ENCODE measurements around the gene SLC37A1. TPM values are rescaled to one million over a fixed set of nuclear protein-coding genes. Genes with fewer than 3 reads are reported as not detected.
A peak's percentile ranks its signal among the peaks of the same experiment; 100 is the strongest.

SLC37A1 gene
- total and polyA plus RNA-seq, 9 of the 15 experiments (the other 6 are each of a cell fraction or from before 2014, with no cell fraction given) = 0.06 to 3.4 (median 0.40) TPM

DNA sequence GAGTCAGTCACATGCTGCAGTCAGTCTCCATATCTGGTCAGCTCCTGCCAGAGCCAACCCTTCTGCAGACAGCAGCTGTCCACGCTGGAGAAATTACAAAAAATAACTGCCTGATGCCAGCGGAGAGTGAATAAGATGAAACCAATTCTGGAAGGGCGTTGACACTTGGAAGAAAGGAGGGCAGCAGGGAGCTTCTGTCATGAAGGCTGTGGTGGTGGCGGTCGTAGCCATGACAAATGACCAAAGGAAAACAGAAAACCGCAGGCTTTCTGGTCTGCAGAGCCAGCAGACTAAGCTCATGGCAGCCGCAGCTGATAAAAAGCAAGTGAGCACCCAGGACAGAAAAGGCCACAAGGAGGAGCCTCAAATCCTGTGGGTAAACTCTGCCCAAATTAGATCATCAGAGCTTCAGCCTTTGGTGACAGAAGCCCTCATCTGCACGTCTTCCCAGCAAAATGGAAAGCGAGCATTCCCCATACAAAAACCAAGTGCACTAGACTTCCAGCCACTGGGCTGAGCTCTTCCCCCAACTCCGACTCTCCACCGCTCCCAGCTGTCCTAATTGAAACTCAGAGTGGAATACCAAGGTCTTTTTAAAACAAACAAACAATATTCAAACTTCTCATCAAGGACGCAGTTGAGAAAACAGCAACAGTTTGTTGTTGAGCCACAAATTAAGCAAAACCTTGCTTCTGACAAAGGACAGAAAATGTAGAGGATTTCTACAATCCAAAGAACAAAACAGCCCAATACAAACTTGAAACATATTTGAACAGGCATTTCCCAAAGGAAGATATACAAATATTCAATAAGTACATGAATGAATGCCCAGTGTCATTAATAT is 46.3 kb upstream of the SLC37A1 start (continued):
- no peak for TF ChIP-seq WHSC1 (IDR thresholded peaks at IDR 0.05; ENCODE audit: low read length)
- no peak for TF ChIP-seq ZNF24 (IDR thresholded peaks at IDR 0.05)
- no peak for TF ChIP-seq ZNF41 (CRISPR knock-in tag; conservative IDR thresholded peaks at IDR 0.05)
- no peak for TF ChIP-seq SRF (CRISPR knock-in tag; IDR thresholded peaks at IDR 0.05)
- TF ChIP-seq NFE2 (IDR thresholded peaks at IDR 0.05; ENCODE audit: low read depth) = no peak
- no peak for TF ChIP-seq SP2 (IDR thresholded peaks at IDR 0.05; ENCODE audit: extremely low read depth, low read depth, low read length, poor library complexity, severe bottlenecking)
- no peak for TF ChIP-seq PPARD (CRISPR knock-in tag; IDR thresholded peaks at IDR 0.05)
- no peak for TF ChIP-seq LARP7 (IDR thresholded peaks at IDR 0.05)
- TF ChIP-seq BRF1 (IDR thresholded peaks at IDR 0.05; ENCODE audit: borderline replicate concordance, extremely low read depth, insufficient read length) = no peak
- TF ChIP-seq CCNT2 (IDR thresholded peaks at IDR 0.05; ENCODE audit: borderline replicate concordance, extremely low read depth, insufficient read length, low read depth, low read length) = no peak
- TF ChIP-seq TRIM28 (IDR thresholded peaks at IDR 0.05) = no peak
- TF ChIP-seq PHF20 (IDR thresholded peaks at IDR 0.05; ENCODE audit: partially characterized antibody) = no peak
- TF ChIP-seq, protein P1, sequence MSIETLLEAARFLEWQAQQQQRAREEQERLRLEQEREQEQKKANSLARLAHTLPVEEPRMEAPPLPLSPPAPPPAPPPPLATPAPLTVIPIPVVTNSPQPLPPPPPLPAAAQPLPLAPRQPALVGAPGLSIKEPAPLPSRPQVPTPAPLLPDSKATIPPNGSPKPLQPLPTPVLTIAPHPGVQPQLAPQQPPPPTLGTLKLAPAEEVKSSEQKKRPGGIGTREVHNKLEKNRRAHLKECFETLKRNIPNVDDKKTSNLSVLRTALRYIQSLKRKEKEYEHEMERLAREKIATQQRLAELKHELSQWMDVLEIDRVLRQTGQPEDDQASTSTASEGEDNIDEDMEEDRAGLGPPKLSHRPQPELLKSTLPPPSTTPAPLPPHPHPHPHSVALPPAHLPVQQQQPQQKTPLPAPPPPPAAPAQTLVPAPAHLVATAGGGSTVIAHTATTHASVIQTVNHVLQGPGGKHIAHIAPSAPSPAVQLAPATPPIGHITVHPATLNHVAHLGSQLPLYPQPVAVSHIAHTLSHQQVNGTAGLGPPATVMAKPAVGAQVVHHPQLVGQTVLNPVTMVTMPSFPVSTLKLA (conservative IDR thresholded peaks at IDR 0.05) = no peak
- TF ChIP-seq, protein P2, sequence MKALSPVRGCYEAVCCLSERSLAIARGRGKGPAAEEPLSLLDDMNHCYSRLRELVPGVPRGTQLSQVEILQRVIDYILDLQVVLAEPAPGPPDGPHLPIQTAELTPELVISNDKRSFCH (CRISPR knock-in tag; IDR thresholded peaks at IDR 0.05) = no peak
- TF ChIP-seq, protein P2 (tag; IDR thresholded peaks at IDR 0.05) = peak; percentile 83; the same call in 1 of the 2 replicates
- no peak for TF ChIP-seq SNRNP70 (optimal IDR thresholded peaks at IDR 0.05; ENCODE audit: low read depth, low read length)
- no peak for TF ChIP-seq ZHX1 (conservative IDR thresholded peaks at IDR 0.05; ENCODE audit: low read length)
- TF ChIP-seq, protein P3, sequence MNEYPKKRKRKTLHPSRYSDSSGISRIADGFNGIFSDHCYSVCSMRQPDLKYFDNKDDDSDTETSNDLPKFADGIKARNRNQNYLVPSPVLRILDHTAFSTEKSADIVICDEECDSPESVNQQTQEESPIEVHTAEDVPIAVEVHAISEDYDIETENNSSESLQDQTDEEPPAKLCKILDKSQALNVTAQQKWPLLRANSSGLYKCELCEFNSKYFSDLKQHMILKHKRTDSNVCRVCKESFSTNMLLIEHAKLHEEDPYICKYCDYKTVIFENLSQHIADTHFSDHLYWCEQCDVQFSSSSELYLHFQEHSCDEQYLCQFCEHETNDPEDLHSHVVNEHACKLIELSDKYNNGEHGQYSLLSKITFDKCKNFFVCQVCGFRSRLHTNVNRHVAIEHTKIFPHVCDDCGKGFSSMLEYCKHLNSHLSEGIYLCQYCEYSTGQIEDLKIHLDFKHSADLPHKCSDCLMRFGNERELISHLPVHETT (CRISPR knock-in tag; conservative IDR thresholded peaks at IDR 0.05 in 1 of 2, IDR thresholded peaks at IDR 0.05 in 1 of 2) = no peak
- TF ChIP-seq ZNF561 (CRISPR knock-in tag; conservative IDR thresholded peaks at IDR 0.05) = no peak
- no peak for TF ChIP-seq SIN3B (IDR thresholded peaks at IDR 0.05; ENCODE audit: low read depth)
- TF ChIP-seq ZNF75A (CRISPR knock-in tag; IDR thresholded peaks at IDR 0.05) = no peak
- no peak for TF ChIP-seq MAFK (IDR thresholded peaks at IDR 0.05; ENCODE audit: low read length)

All from K562 (cell line).